Lung (tissue), 12 donors: ENCODE data around the gene LIN9. TPM values are rescaled to one million over a fixed set of nuclear protein-coding genes. Genes with fewer than 3 reads are reported as not detected.
"Not testable (repeated sequence)": the region's sequence is repeated elsewhere in the genome, so short reads cannot be mapped to it uniquely, and the experiment has no call there.

Source experiments
- ATAC-seq: fragments of 200-7000 bp; cut with Tn5 transposase; one replicate; pipeline ENCODE4 v1.9.1; 2020; ENCODE audit warnings: moderate number of reproducible peaks; ENCODE audit not compliant: insufficient read depth, low FRiP score
- DNase-seq, 3 donors: peaks; one replicate each; pipeline ENCODE4 v3.0.0-alpha.2; 2013 to 2017
- H3K27ac ChIP-seq, 2 donors: one replicate each; pipeline ENCODE4 v1.5.1; 2013; ENCODE audit warnings: mild to moderate bottlenecking in 2 of 2, moderate library complexity in 2 of 2, control low read depth in 1 of 2, inconsistent platforms in 1 of 2, low read depth in 1 of 2, low read length in 1 of 2
- H3K27me3 ChIP-seq, 3 donors: one replicate each; pipeline ENCODE4 v1.5.1; 2013; ENCODE audit warnings: low read length in 2 of 3; ENCODE audit not compliant: control insufficient read depth in 3 of 3, insufficient read depth in 3 of 3
- H3K36me3 ChIP-seq, 4 donors: one replicate each; pipeline ENCODE4 v1.5.1; 2013; ENCODE audit warnings: low read length in 4 of 4, mild to moderate bottlenecking in 1 of 4, moderate library complexity in 1 of 4; ENCODE audit not compliant: control insufficient read depth in 4 of 4, insufficient read depth in 4 of 4
- H3K4me1 ChIP-seq, 5 donors: one replicate each; pipeline ENCODE4 v1.5.1; 2013; ENCODE audit warnings: low read length in 5 of 5, mild to moderate bottlenecking in 2 of 5, moderate library complexity in 1 of 5; ENCODE audit not compliant: control insufficient read depth in 5 of 5, insufficient read depth in 5 of 5
- H3K4me3 ChIP-seq: one replicate; pipeline ENCODE4 v1.5.1; 2013; ENCODE audit warnings: mild to moderate bottlenecking, control low read depth, moderate library complexity
- H3K9ac ChIP-seq, 2 donors: one replicate each; pipeline ENCODE4 v1.5.1; 2013; ENCODE audit warnings: low read length in 2 of 2, control low read depth in 1 of 2; ENCODE audit not compliant: insufficient read depth in 1 of 2
- H3K9me3 ChIP-seq, 4 donors: one replicate each; pipeline ENCODE4 v1.5.1; 2013; ENCODE audit warnings: low read length in 3 of 4, mild to moderate bottlenecking in 1 of 4, moderate library complexity in 1 of 4; ENCODE audit not compliant: control insufficient read depth in 4 of 4, insufficient read depth in 3 of 4
- CTCF ChIP-seq: IDR thresholded peaks from 2 replicates; pipeline ENCODE4 v1.5.1; 2012; ENCODE audit warnings: mild to moderate bottlenecking; ENCODE audit errors: control extremely low read depth, extremely low read depth
- WGBS, 2 donors: extraction: QIAGEN DNeasy Blood & Tissue Kit; methylation state at CpG; one replicate each; pipeline ENCODE4 v1.1.7; 2013; 5-methylcytosine and 5-hydroxymethylcytosine counted together
- polyA plus RNA-seq, 2 donors: library from polyadenylated mRNA; stranded (reverse); fragments of 200-250 nt; gene quantifications; one replicate each; pipeline ENCODE4 v1.2.1, GENCODE V29; 2013
- total RNA-seq, 2 donors: library from RNA; depleted of rRNA in 1 of 2; stranded (reverse); fragments of >200 nt in 1 of 2; gene quantifications; one replicate each; pipeline ENCODE4 v1.2.1, GENCODE V29; 2014 to 2021
- donor health status: control.
- donor health status: control.
- donor health status: Bipolar disorder and iron deficiency.
- donor health status: healthy.
- donor health status: DM: yes; HTN: yes; CAD: no.

The LIN9 gene
- total and polyA plus RNA-seq, 4 donors: 1.4 to 9.7 (median 2.4) TPM

GRCh38 chr1:226344441-226345259 lies 35.7 kb upstream of the LIN9 start:
- Histone ChIP-seq H3K27ac (no peak overlapping the region), H3K9ac (no peak overlapping the region), H3K27me3 (no peaks in the 10 kb centered on the region), H3K9me3 (no peaks in the 10 kb centered on the region), H3K4me3 (no peak overlapping the region), H3K36me3 (no peaks in the 10 kb centered on the region), H3K4me1 (peaks cover 0 to 4% (median 0%) of the 10 kb centered on the region in 5 donors)
- 79 to 80% methylated on average over 8 of the region's 8 CpGs for WGBS, 2 donors
- DNase-seq (no peak), ATAC-seq (no peak)
- TF ChIP-seq CTCF: no peak

GRCh38 chr1:226342656-226343055 lies 33.7 kb upstream of the LIN9 start:
- no peak overlapping the region for H3K27ac ChIP-seq
- ATAC-seq: no peak
- WGBS, 2 donors: 68 to 74% methylated on average over 1 to 2 of the region's 2 CpGs

GRCh38 chr1:226340111-226340510 lies 31.1 kb upstream of the LIN9 start:
- not testable (repeated sequence) for H3K27me3 ChIP-seq, H3K4me3 ChIP-seq, H3K9ac ChIP-seq, ATAC-seq, DNase-seq, H3K27ac ChIP-seq, H3K36me3 ChIP-seq, H3K4me1 ChIP-seq, H3K9me3 ChIP-seq
- WGBS, 2 donors: 88 to 94% methylated on average over 3 of the region's 3 CpGs

More at GRCh38 chr1:226342656-226343055, 33.7 kb upstream of the LIN9 start:
- Histone ChIP-seq H3K9me3 (no peaks in the 10 kb centered on the region), H3K4me3 (no peak overlapping the region), H3K9ac (no peak overlapping the region), H3K36me3 (no peaks in the 10 kb centered on the region), H3K4me1 (peaks cover 0 to 2% (median 0%) of the 10 kb centered on the region in 5 donors), H3K27me3 (no peaks in the 10 kb centered on the region)
- no peak for DNase-seq
- no peak for TF ChIP-seq CTCF

- no peaks in the 10 kb centered on the region for H3K9me3 ChIP-seq
- H3K9ac ChIP-seq: no peak overlapping the region
- no peaks in the 10 kb centered on the region for H3K27me3 ChIP-seq
- no peak for TF ChIP-seq CTCF
- DNase-seq: no peak
- H3K4me3 ChIP-seq: no peak overlapping the region
- H3K36me3 ChIP-seq: no peaks in the 10 kb centered on the region
- 63 to 74% methylated on average over 8 of the region's 8 CpGs for WGBS, 2 donors
- no peak for ATAC-seq
- peaks cover 0 to 5% (median 3%) of the 10 kb centered on the region in 5 donors for H3K4me1 ChIP-seq
- no peak overlapping the region for H3K27ac ChIP-seq
These were observed 28.4 kb upstream of the LIN9 start for GRCh38 chr1:226337276-226337875.
